ENCODE measurements around the gene ZFP91. TPM values are rescaled to one million over a fixed set of nuclear protein-coding genes. Genes with fewer than 3 reads are reported as not detected.
"Not testable (repeated sequence)": the region's sequence is repeated elsewhere in the genome, so short reads cannot be mapped to it uniquely, and the experiment has no call there.

ZFP91 gene
- polyA plus RNA-seq, 1 of the 3 experiments (the other 2 are of a cell fraction) = 12.2 TPM

GRCh38 chr11:58572906-58573305 is 6.0 kb upstream of the ZFP91 start:
- H4K20me1 ChIP-seq (ENCODE audit: insufficient read depth); H3K4me3 ChIP-seq (ENCODE audit: low read depth in 2 of 2, low read length in 1 of 2); H3K36me3 ChIP-seq (replicated peaks in 1 of 2; ENCODE audit: control insufficient read depth in 1 of 2, insufficient read depth in 2 of 2, low read length in 1 of 2); H3K9me2 ChIP-seq; H3K27me3 ChIP-seq (ENCODE audit: insufficient read depth); CTCF ChIA-PET; DNase-seq; H3K9me3 ChIP-seq; POLR2A ChIA-PET: not testable (repeated sequence)
- H2AFZ ChIP-seq (ENCODE audit: low read depth) = peak overlapping the region; percentile 75
- H3K4me2 ChIP-seq = peak overlapping the region; percentile 63
- 94% methylated on average over 14 of the region's 14 CpGs for WGBS (ENCODE audit: low lambda C conversion rate)
- H3F3A ChIP-seq (replicated peaks; ENCODE audit: insufficient read depth) = peaks cover 50% of the 10 kb centered on the region
- peak overlapping the region; percentile 37; the same call in 1 of the 2 replicates for H3K9ac ChIP-seq
- peaks cover 10 to 37% of the 10 kb centered on the region in 2 experiments for H3K4me1 ChIP-seq (ENCODE audit: control insufficient read depth in 1 of 2, insufficient read depth in 2 of 2, low read depth in 1 of 2, low read length in 1 of 2)
- H3K79me2 ChIP-seq (ENCODE audit: insufficient read depth) = peaks cover 22% of the 10 kb centered on the region
- H3K27ac ChIP-seq (ENCODE audit: low read depth in 2 of 2, low read length in 1 of 2) = peak overlapping the region in 1 of 2 experiments; percentile 100; a peak in 2 of 4 replicates

GRCh38 chr11:58573451-58574104 is 5.3 kb upstream of the ZFP91 start:
- no peak for DNase-seq
- Histone ChIP-seq H3K79me2 (ENCODE audit: insufficient read depth) (peaks cover 22% of the 10 kb centered on the region), H3K9me3 (no peaks in the 10 kb centered on the region), H4K20me1 (ENCODE audit: insufficient read depth) (no peaks in the 10 kb centered on the region), H3K9me2 (no peaks in the 10 kb centered on the region), H3K4me3 (ENCODE audit: low read depth in 2 of 2, low read length in 1 of 2) (peak overlapping the region in 1 of 2 experiments; percentile 7; a peak in 1 of 4 replicates), H3K27me3 (ENCODE audit: insufficient read depth) (no peaks in the 10 kb centered on the region), H3K4me2 (peak overlapping the region; percentile 63), H2AFZ (ENCODE audit: low read depth) (peak overlapping the region; percentile 75; the same call in 1 of the 2 replicates), H3K9ac (peak overlapping the region; percentile 37; the same call in 1 of the 2 replicates), H3F3A (replicated peaks; ENCODE audit: insufficient read depth) (peaks cover 52% of the 10 kb centered on the region), H3K4me1 (ENCODE audit: control insufficient read depth in 1 of 2, insufficient read depth in 2 of 2, low read depth in 1 of 2, low read length in 1 of 2) (peaks cover 10 to 37% of the 10 kb centered on the region in 2 experiments), H3K27ac (ENCODE audit: low read depth in 2 of 2, low read length in 1 of 2) (peak overlapping the region; percentile 74 to 100; a peak in 3 of 4 replicates), H3K36me3 (replicated peaks in 1 of 2; ENCODE audit: control insufficient read depth in 1 of 2, insufficient read depth in 2 of 2, low read length in 1 of 2) (peaks cover 0 to 7% of the 10 kb centered on the region in 2 experiments)
- WGBS (ENCODE audit: low lambda C conversion rate) = 34% methylated on average over 4 of the region's 4 CpGs
- CTCF ChIA-PET = no interaction called here
- POLR2A ChIA-PET = no interaction called here
- TF ChIP-seq TCF12 (IDR thresholded peaks at IDR 0.05) = peak; percentile 78
- TF ChIP-seq CHD2 (IDR thresholded peaks at IDR 0.05; ENCODE audit: low read length, partially characterized antibody) = no peak
- TF ChIP-seq JUND (IDR thresholded peaks at IDR 0.05) = peak; percentile 80
- TF ChIP-seq RCOR1 (IDR thresholded peaks at IDR 0.05; ENCODE audit: low read length) = no peak
- TF ChIP-seq FOXM1 (IDR thresholded peaks at IDR 0.05; ENCODE audit: low read depth) = no peak
- TF ChIP-seq NRF1 (IDR thresholded peaks at IDR 0.05; ENCODE audit: low read depth, low read length) = no peak
- TF ChIP-seq CTCF (IDR thresholded peaks at IDR 0.05) = no peak
- TF ChIP-seq FOXJ3 (CRISPR knock-in tag; IDR thresholded peaks at IDR 0.05) = no peak
- no peak for TF ChIP-seq REST (IDR thresholded peaks at IDR 0.05; ENCODE audit: low read depth, low read length)
- no peak for TF ChIP-seq GATA2 (CRISPR knock-in tag; IDR thresholded peaks at IDR 0.05)
- TF ChIP-seq POLR2AphosphoS5 (IDR thresholded peaks at IDR 0.05; ENCODE audit: low read depth, low read length) = peak; percentile 56; the same call in 1 of the 2 replicates
- TF ChIP-seq NFIC (IDR thresholded peaks at IDR 0.05; ENCODE audit: borderline replicate concordance) = peak; percentile 81
- no peak for TF ChIP-seq MEF2A (IDR thresholded peaks at IDR 0.05; ENCODE audit: borderline replicate concordance, low read depth)
- no peak for TF ChIP-seq RFX5 (IDR thresholded peaks at IDR 0.05; ENCODE audit: low read length)
- TF ChIP-seq ZBTB33 (IDR thresholded peaks at IDR 0.05; ENCODE audit: borderline replicate concordance, low read depth) = no peak; the same call in 1 of the 2 replicates
- TF ChIP-seq TEAD4 (IDR thresholded peaks at IDR 0.05; ENCODE audit: borderline replicate concordance, insufficient read depth) = 0 out of 2 replicates have a peak, but pooled peaks have one; percentile 26
- TF ChIP-seq IRF3 (IDR thresholded peaks at IDR 0.05; ENCODE audit: low read depth, low read length) = no peak
- no peak for TF ChIP-seq SMC3 (IDR thresholded peaks at IDR 0.05; ENCODE audit: low read depth, low read length)
- peak; percentile 83 for TF ChIP-seq FOSL2 (IDR thresholded peaks at IDR 0.05; ENCODE audit: borderline replicate concordance, low read depth)
